Transverse colon (tissue), 4 donors: ENCODE data around the gene ZBTB40.

Experiments used
- CTCF ChIP-seq, 5 experiments: fragments of 200-600 bp in 3 of 5; fragments of 450-650 bp in 2 of 5; sonication (generic) in 3 of 5; IDR thresholded peaks; 1 replicate in 2 of 5; 2 replicates in 3 of 5; pipeline ENCODE4 v1.5.1; 2016 to 2017; ENCODE audit warnings: antibody characterized with exemption in 5 of 5, inconsistent platforms in 3 of 5, mild to moderate bottlenecking in 2 of 5, moderate library complexity in 1 of 5
- POLR2A ChIP-seq: fragments of 450-650 bp; IDR thresholded peaks from one replicate; pipeline ENCODE4 v1.6.1; 2016; ENCODE audit warnings: antibody characterized with exemption, mild to moderate bottlenecking, moderate library complexity
- POLR2AphosphoS5 ChIP-seq, 3 donors: sonication (generic); formaldehyde crosslinking; IDR thresholded peaks; one replicate each; pipeline ENCODE4 v1.6.1; 2016; ENCODE audit warnings: antibody characterized with exemption in 3 of 3

- TF ChIP-seq CTCF (IDR thresholded peaks at IDR 0.05) (no peak), POLR2AphosphoS5 (IDR thresholded peaks at IDR 0.05) (no peak), POLR2A (no peak)
Observed at GRCh38 chr1:22457345-22457744, 5.7 kb downstream of the ZBTB40 start.
